HEK293T (cell line): ENCODE measurements around the gene FTCDNL1.

Experiments used
- ARNT ChIP-seq: fragments of 450-650 bp; IDR thresholded peaks from 2 replicates; pipeline ENCODE4 v1.6.1; 2017; ENCODE audit warnings: mild to moderate bottlenecking
- BHLHE40 ChIP-seq: fragments of 450-650 bp; IDR thresholded peaks from 2 replicates; pipeline ENCODE4 v1.6.1; 2016; ENCODE audit warnings: mild to moderate bottlenecking, moderate library complexity, borderline replicate concordance
- FOXA1 ChIP-seq: fragments of 450-650 bp; IDR thresholded peaks from 2 replicates; pipeline ENCODE4 v1.6.1; 2016; ENCODE audit warnings: mild to moderate bottlenecking
- SUZ12 ChIP-seq: fragments of 450-650 bp; IDR thresholded peaks from 2 replicates; pipeline ENCODE4 v1.6.1; 2016; ENCODE audit warnings: mild to moderate bottlenecking
- TARDBP ChIP-seq: fragments of 450-650 bp; IDR thresholded peaks from 2 replicates; pipeline ENCODE4 v1.6.1; 2016

- TF ChIP-seq TARDBP (no peak), SUZ12 (no peak), BHLHE40 (no peak), FOXA1 (no peak), ARNT (no peak)
These were observed 66.5 kb downstream of the FTCDNL1 start for GRCh38 chr2:199784512-199784911.
